ENCODE measurements around the gene TTC33. TPM values are rescaled to one million over a fixed set of nuclear protein-coding genes. Genes with fewer than 3 reads are reported as not detected.

The TTC33 gene
- total and polyA plus RNA-seq, 2 of the 4 experiments (the other 2 are of a cell fraction): 3.1 to 8.1 TPM

DNA sequence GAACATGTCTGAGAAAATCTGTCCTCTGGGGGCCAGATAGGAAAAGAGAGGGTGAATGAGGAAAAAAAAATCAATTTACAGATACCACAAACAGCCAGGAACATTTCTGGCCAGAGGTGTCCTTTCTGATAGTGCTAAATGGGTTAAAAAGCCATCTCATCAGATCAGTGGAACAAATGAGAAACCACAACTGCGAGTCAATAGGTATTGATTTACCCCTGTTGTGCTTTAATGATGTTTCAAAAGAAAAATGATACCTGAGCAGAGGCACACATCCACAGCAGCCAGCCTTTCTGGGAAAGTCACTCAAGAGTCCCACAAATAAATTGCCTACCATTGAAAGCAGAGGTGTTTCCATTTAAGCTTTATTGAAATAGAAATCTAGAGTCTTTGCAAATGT is 155.4 kb downstream of the TTC33 start:
- Histone ChIP-seq H3K18ac (ENCODE audit: low read depth, low read length) (no peak overlapping the region), H3K9ac (ENCODE audit: low read depth, low read length) (no peak overlapping the region), H3K14ac (replicated peaks; ENCODE audit: low read depth, low read length) (no peak overlapping the region), H2AFZ (replicated peaks; ENCODE audit: low read length, poor library complexity) (no peak overlapping the region), H3K56ac (ENCODE audit: extremely low read depth, insufficient read depth, low read length) (no peak overlapping the region), H3K27me3 (ENCODE audit: control insufficient read depth, insufficient read depth, low read length) (no peaks in the 10 kb centered on the region), H2BK120ac (ENCODE audit: low read depth, low read length) (no peak overlapping the region), H3K4me3 (ENCODE audit: insufficient read depth, low read depth, low read length) (no peak overlapping the region), H2BK20ac (ENCODE audit: low read depth, low read length) (no peak overlapping the region), H3K23ac (ENCODE audit: low read depth, low read length) (no peak overlapping the region), H3K27ac (ENCODE audit: insufficient read depth, low read length) (no peak overlapping the region), H3K9me1 (ENCODE audit: insufficient read depth, low read length) (peaks cover 2% of the 10 kb centered on the region), H2AK9ac (replicated peaks; ENCODE audit: low read depth, low read length, poor library complexity) (no peak overlapping the region), H3K36me3 (ENCODE audit: control insufficient read depth, insufficient read depth, low read length) (no peaks in the 10 kb centered on the region), H3K4ac (ENCODE audit: low read depth, low read length) (no peak overlapping the region), H3K4me2 (ENCODE audit: low read depth, low read length) (no peak overlapping the region), H4K5ac (ENCODE audit: low read depth, low read length) (no peak overlapping the region), H3K79me1 (ENCODE audit: low read depth in 1 of 2, low read length in 2 of 2) (no peaks in the 10 kb centered on the region), H2AK5ac (ENCODE audit: low read depth, low read length) (no peak overlapping the region), H4K20me1 (ENCODE audit: insufficient read depth, low read length) (no peaks in the 10 kb centered on the region), H2BK15ac (ENCODE audit: low read depth, low read length) (no peak overlapping the region; the same call in 2 of the 3 replicates), H4K91ac (ENCODE audit: insufficient read depth, low read depth, low read length) (no peak overlapping the region), H4K8ac (ENCODE audit: low read depth in 2 of 2, low read length in 2 of 2) (no peak overlapping the region), H3K4me1 (ENCODE audit: control insufficient read depth, insufficient read depth, low read length) (peaks cover 5% of the 10 kb centered on the region), H3K9me3 (ENCODE audit: control insufficient read depth, insufficient read depth, low read length) (no peaks in the 10 kb centered on the region), H2BK5ac (ENCODE audit: low read depth, low read length, poor library complexity, severe bottlenecking) (no peak overlapping the region)
- intact Hi-C loops (cut with micrococcal nuclease) (no loop called here), dilution Hi-C loops (cut with HindIII; ENCODE audit: low sequenced_read_pairs, unreplicated experiment) (no loop called here), in situ Hi-C loops (cut with MboI; ENCODE audit: low sequenced_read_pairs) (no loop called here)
- BruUV-seq (replicated peaks): no TSS peak
- DNase-seq (no peak), ATAC-seq (ENCODE audit: low read depth) (no peak)
- no CpG with 5 or more reads among the region's 1 CpG for WGBS, 2 experiments (ENCODE audit: extremely low coverage in 2 of 2, insufficient read length in 1 of 2)
- ChIA-PET POLR2A (ENCODE audit: unreplicated experiment) (no interaction called here), CTCF (no interaction called here)
- TF ChIP-seq RFX5 (IDR thresholded peaks at IDR 0.05; ENCODE audit: low read depth, low read length) (no peak), MAFK (IDR thresholded peaks at IDR 0.05; ENCODE audit: low read depth, low read length) (no peak), POLR2A (IDR thresholded peaks at IDR 0.05; ENCODE audit: low read depth, low read length) (no peak), MAZ (IDR thresholded peaks at IDR 0.05; ENCODE audit: borderline replicate concordance, low read depth, low read length) (no peak), FOS (IDR thresholded peaks at IDR 0.05; ENCODE audit: low read depth, low read length) (no peak), MXI1 (IDR thresholded peaks at IDR 0.05; ENCODE audit: borderline replicate concordance, low read depth, low read length) (no peak), RAD21 (IDR thresholded peaks at IDR 0.05; ENCODE audit: low read length) (no peak), SMC3 (IDR thresholded peaks at IDR 0.05; ENCODE audit: low read depth, low read length) (no peak), RCOR1 (IDR thresholded peaks at IDR 0.05; ENCODE audit: insufficient replicate concordance, low read length) (no peak), CHD1 (IDR thresholded peaks at IDR 0.05; ENCODE audit: low read depth, low read length) (no peak), BHLHE40 (IDR thresholded peaks at IDR 0.05; ENCODE audit: low read depth, low read length) (no peak), CEBPB (IDR thresholded peaks at IDR 0.05; ENCODE audit: low read depth, low read length) (no peak), NFE2L2 (IDR thresholded peaks at IDR 0.05; ENCODE audit: low read depth, low read length) (no peak)
- TF ChIP-seq, protein P1, sequence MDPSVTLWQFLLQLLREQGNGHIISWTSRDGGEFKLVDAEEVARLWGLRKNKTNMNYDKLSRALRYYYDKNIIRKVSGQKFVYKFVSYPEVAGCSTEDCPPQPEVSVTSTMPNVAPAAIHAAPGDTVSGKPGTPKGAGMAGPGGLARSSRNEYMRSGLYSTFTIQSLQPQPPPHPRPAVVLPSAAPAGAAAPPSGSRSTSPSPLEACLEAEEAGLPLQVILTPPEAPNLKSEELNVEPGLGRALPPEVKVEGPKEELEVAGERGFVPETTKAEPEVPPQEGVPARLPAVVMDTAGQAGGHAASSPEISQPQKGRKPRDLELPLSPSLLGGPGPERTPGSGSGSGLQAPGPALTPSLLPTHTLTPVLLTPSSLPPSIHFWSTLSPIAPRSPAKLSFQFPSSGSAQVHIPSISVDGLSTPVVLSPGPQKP (IDR thresholded peaks at IDR 0.05; ENCODE audit: borderline replicate concordance, low read depth, low read length): no peak
- TF ChIP-seq, protein P2, sequence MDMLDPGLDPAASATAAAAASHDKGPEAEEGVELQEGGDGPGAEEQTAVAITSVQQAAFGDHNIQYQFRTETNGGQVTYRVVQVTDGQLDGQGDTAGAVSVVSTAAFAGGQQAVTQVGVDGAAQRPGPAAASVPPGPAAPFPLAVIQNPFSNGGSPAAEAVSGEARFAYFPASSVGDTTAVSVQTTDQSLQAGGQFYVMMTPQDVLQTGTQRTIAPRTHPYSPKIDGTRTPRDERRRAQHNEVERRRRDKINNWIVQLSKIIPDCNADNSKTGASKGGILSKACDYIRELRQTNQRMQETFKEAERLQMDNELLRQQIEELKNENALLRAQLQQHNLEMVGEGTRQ (IDR thresholded peaks at IDR 0.05; ENCODE audit: low read depth, low read length): no peak
- TF ChIP-seq, protein P3, sequence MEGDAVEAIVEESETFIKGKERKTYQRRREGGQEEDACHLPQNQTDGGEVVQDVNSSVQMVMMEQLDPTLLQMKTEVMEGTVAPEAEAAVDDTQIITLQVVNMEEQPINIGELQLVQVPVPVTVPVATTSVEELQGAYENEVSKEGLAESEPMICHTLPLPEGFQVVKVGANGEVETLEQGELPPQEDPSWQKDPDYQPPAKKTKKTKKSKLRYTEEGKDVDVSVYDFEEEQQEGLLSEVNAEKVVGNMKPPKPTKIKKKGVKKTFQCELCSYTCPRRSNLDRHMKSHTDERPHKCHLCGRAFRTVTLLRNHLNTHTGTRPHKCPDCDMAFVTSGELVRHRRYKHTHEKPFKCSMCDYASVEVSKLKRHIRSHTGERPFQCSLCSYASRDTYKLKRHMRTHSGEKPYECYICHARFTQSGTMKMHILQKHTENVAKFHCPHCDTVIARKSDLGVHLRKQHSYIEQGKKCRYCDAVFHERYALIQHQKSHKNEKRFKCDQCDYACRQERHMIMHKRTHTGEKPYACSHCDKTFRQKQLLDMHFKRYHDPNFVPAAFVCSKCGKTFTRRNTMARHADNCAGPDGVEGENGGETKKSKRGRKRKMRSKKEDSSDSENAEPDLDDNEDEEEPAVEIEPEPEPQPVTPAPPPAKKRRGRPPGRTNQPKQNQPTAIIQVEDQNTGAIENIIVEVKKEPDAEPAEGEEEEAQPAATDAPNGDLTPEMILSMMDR (conservative IDR thresholded peaks at IDR 0.05; ENCODE audit: low read depth, low read length): no peak

Measured in IMR-90 (cell line).